ENCODE measurements around the gene PLA2G4E.

DNA sequence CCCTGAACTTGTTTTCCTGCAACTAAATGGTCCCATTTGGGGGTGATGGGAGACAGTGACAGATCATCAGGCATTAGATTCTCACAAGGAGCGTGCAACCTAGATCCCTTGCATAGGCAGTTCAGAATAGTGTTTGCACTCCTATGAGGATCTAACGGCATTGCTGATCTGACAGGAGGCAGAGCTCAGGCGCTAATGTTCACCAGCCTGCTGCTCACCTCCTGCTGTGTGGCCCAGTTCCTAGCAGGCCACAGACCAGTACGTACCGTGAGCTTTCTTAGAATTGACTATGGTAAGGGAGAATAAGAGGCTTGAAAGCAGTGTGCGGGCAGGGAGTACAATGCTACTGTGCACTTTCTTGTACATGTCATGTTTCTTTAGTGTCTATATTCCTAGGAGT is 17.6 kb upstream of the PLA2G4E start:
- TF ChIP-seq, protein P1, sequence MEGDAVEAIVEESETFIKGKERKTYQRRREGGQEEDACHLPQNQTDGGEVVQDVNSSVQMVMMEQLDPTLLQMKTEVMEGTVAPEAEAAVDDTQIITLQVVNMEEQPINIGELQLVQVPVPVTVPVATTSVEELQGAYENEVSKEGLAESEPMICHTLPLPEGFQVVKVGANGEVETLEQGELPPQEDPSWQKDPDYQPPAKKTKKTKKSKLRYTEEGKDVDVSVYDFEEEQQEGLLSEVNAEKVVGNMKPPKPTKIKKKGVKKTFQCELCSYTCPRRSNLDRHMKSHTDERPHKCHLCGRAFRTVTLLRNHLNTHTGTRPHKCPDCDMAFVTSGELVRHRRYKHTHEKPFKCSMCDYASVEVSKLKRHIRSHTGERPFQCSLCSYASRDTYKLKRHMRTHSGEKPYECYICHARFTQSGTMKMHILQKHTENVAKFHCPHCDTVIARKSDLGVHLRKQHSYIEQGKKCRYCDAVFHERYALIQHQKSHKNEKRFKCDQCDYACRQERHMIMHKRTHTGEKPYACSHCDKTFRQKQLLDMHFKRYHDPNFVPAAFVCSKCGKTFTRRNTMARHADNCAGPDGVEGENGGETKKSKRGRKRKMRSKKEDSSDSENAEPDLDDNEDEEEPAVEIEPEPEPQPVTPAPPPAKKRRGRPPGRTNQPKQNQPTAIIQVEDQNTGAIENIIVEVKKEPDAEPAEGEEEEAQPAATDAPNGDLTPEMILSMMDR (IDR thresholded peaks at IDR 0.05; ENCODE audit: low read length) = no peak
- TF ChIP-seq EZH2 (IDR thresholded peaks at IDR 0.05; ENCODE audit: borderline replicate concordance, low read length) = no peak
